ENCODE results near the gene XIRP1. TPM values are rescaled to one million over a fixed set of nuclear protein-coding genes. Genes with fewer than 3 reads are reported as not detected.

XIRP1 gene
- total RNA-seq, 1 experiment from 2014 or later = not detected

DNA sequence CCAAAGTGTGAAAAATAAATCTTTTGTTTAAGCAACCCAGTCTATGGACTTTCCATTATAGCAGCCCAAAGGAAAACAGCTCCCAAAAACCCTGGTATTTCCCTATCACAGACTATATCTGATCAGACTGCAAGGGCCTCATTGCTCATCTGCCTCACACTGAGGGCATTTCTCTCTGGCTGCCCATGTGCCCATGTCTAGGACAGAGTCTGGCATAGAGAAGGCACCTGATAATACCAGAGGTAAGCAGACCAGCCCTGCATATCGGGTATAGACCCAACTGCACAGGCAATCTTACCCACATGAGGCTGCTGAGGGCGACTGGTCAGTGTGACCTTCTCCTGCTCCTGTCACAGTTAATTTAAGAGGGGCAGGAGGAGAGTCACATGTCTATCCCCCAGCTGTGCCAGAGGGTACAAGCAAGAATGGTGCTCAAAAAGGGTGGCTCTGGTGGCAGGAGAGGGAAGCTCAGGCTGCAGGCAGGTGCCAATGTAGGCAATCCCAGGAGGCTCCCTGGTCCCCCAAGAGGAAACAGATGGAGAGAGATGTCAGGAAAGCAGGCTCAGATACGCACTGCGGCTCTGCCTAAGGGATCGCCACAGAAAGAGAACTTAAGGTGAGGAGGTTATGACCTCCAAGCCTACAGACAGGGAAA lies 42.1 kb downstream of the XIRP1 start:
- H3K27me3 ChIP-seq (ENCODE audit: control insufficient read depth, insufficient read depth, low read length) = peaks cover 2% of the 10 kb centered on the region; the same call in 1 of the 2 replicates
- DNase-seq = peak; percentile 33
- H3K4me3 ChIP-seq (ENCODE audit: insufficient read depth, low read depth, low read length) = no peak overlapping the region; the same call in 1 of the 2 replicates
- H3K36me3 ChIP-seq (replicated peaks; ENCODE audit: control insufficient read depth, insufficient read depth, low read length) = peaks cover 4% of the 10 kb centered on the region; the same call in 1 of the 2 replicates

DNA sequence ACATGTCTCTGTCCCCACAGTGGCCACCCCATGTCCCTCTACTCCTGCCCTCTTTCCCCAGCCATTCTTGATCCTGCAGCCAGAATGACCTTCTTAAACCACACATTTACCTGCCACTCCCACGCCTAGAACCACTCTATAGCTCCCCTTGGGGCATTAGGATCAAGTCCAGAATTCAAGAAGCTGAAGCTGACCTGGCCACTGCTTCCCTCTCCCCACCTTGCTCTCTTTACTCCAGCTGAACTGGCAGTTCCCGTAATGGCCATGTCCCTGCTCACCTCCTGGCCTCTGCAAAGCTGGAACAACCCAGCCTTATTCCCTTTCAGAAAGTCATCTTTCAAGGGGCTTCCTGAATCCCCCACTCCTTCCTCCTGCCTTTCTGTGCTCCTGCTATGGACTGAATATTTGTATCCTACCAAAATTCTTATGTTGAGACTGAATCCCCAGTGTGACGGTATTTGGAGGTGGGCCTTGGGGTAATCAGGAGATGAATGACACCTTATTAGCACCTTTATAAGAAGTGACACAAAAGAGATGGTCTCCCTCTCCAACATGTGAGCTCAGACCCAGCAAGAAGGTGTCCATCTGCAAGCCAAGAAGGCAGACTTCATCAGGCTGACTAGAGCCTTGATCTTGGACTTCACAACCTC lies 42.8 kb downstream of the XIRP1 start:
- DNase-seq = no peak
- Histone ChIP-seq H3K4me3 (ENCODE audit: insufficient read depth, low read depth, low read length) (no peak overlapping the region), H3K27me3 (ENCODE audit: control insufficient read depth, insufficient read depth, low read length) (peaks cover 2% of the 10 kb centered on the region; the same call in 1 of the 2 replicates), H3K36me3 (replicated peaks; ENCODE audit: control insufficient read depth, insufficient read depth, low read length) (peaks cover 8% of the 10 kb centered on the region; the same call in 1 of the 2 replicates)

DNA sequence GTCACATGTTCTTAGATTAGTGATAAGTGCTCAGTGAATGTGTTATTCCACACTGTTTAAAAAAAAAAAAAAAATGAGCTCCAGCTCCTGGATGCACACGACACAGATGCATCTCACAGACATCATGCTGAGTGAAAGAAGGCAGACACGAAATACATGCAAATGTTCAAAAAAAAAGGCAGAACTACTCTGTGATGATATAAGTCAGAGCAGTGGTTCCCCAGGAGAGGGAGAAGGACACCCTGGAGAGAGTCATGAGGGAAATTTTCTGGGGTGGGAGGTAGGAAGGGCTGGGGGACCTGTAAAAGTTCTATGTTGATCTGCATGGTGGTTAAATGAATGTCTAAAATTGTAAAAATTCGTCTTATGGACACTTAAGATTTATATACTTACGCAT lies 43.3 kb downstream of the XIRP1 start:
- no peak for DNase-seq
- H3K4me3 ChIP-seq (ENCODE audit: insufficient read depth, low read depth, low read length) = no peak overlapping the region
- peaks cover 8% of the 10 kb centered on the region for H3K36me3 ChIP-seq (replicated peaks; ENCODE audit: control insufficient read depth, insufficient read depth, low read length)
- peaks cover 2% of the 10 kb centered on the region; the same call in 1 of the 2 replicates for H3K27me3 ChIP-seq (ENCODE audit: control insufficient read depth, insufficient read depth, low read length)

DNA sequence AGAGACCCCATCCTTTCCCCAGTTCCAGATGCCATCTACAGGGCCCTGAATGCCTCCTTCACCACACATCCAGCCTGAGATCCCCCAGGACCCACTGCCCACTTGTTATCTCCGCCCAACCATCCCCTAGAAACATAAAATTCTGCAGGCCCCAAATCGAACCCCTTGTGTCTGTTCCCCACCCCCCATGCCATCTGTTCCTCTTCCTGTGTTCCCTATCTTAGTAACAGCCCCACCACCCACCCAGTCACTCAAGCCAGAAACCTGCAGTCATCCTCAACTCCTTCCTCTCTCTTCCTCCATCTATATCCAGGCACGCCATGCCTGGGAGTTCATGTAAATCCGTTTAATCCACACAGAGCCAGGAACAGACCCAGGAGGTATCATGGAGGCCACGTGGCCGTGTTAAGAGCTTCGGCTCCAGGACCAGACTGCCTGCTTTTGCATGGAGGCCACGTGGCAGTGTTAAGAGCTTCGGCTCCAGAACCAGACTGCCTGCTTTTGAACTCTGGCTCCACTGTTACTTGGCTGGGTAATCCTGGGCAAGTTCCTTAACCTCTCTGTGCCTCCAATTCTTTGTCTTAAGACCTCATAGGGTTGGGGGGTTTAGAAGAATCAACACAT lies 43.8 kb downstream of the XIRP1 start:
- DNase-seq = no peak
- H3K4me3 ChIP-seq (ENCODE audit: insufficient read depth, low read depth, low read length) = no peak overlapping the region
- H3K27me3 ChIP-seq (ENCODE audit: control insufficient read depth, insufficient read depth, low read length) = peaks cover 2% of the 10 kb centered on the region; the same call in 1 of the 2 replicates
- H3K36me3 ChIP-seq (replicated peaks; ENCODE audit: control insufficient read depth, insufficient read depth, low read length) = peaks cover 13% of the 10 kb centered on the region

DNA sequence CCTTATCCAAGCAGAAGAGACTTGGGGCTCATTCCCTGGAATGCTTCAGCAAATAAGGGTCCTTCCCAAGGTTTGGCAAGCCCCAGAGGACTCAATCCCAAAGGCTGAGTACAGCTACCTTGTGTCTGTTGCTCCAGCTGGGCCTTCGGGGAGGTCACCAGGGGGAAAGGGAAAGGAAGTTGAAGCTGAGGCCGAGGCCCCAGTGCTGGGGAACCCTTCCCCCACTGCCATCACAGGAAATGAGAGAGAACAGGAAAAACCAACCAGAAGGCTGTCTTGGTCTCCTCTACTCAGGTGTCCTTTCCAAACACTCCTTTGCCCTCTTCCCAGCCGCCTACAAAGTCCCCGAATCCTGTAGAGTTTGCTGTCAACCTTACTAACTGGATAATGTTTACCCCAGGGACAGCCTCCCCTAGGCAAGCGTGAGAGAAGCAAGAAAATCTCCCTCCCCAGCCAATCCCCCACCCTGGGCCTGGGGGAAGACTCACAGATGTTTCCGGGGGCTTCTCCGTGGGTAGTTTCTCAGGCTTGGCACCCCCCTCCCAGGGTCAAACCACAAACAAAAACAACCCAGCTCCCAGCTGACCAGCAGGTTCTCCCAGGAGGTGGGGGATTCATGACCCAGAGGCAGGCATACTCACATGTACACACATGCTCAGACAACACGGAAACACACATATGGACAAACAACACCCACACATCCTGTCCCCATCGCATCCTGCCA lies 44.5 kb downstream of the XIRP1 start:
- peaks cover 2% of the 10 kb centered on the region; the same call in 1 of the 2 replicates for H3K27me3 ChIP-seq (ENCODE audit: control insufficient read depth, insufficient read depth, low read length)
- peak; percentile 53 for DNase-seq
- no peak overlapping the region for H3K4me3 ChIP-seq (ENCODE audit: insufficient read depth, low read depth, low read length)
- peaks cover 18% of the 10 kb centered on the region for H3K36me3 ChIP-seq (replicated peaks; ENCODE audit: control insufficient read depth, insufficient read depth, low read length)

DNA sequence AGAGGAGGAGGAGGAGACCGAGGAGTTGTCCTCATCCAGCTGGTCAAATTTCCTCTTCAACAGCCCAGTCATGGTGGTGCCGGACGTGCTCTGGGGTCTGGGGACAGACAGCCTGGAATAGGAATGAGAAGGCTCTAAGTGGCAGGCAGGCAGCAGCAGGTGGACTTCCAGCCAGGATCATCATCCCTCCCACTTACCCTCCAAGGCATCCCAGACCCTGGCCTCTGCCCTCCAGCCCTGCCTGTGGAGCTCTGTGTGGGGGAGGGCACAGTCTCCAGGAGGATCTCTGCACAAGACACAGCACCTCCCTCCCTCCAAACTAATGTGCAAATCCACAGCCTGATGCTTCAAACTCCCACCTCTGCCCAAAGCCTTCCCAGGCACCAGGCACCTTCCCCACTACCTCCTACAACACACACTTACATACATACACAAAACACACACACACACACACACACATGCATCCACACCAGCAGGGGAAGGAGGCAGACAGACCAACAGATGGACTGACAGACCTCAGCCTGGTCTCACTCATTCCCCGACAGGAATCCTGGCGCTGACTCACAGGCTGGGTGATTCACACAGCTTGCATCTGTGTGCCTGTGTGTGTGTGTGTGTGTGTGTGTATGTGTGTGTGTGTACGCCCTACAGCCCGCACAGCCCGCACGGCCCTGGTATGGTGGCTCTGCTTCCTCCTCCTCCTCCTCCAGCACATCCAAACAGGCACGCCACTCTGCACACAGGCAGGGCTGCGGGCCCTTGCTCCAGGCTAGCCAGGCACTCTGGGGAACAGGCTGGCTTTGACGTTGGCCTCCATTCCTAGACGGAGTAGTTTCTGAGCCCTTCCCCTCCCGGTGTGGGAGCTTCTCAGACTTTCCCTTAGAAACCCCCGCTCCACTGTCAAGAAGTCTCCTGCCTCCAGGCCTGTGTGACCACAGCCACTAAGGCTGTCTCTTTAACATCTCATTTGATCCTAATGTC lies 45.5 kb downstream of the XIRP1 start:
- DNase-seq = peak; percentile 41

DNA sequence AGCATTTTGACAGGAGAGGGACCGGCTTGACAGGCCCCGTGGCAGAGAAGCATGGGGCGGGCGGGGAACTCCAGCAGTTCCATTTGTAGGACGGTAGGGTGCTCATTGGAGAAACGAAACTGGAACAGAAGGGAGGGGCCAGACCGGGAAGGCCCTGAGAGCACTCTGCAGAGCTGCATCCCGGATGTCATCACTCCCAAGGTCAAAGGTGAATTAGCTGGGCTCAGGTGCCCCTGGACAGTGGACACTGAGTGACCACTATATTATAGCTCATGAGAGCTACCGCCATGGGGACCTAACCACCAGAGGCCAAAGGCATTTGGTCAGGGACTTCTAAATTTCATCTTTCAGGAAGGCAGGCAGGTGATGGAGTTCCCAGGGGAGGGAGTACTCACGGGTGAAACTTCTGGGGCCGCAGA lies 46.3 kb downstream of the XIRP1 start:
- DNase-seq = peak; percentile 54
- peaks cover 18% of the 10 kb centered on the region for H3K36me3 ChIP-seq (replicated peaks; ENCODE audit: control insufficient read depth, insufficient read depth, low read length)
- no peak overlapping the region for H3K4me3 ChIP-seq (ENCODE audit: insufficient read depth, low read depth, low read length)
- no peaks in the 10 kb centered on the region for H3K27me3 ChIP-seq (ENCODE audit: control insufficient read depth, insufficient read depth, low read length)

More for the DNA sequence above, 45.5 kb downstream of the XIRP1 start:
- H3K27me3 ChIP-seq (ENCODE audit: control insufficient read depth, insufficient read depth, low read length) = no peaks in the 10 kb centered on the region
- H3K36me3 ChIP-seq (replicated peaks; ENCODE audit: control insufficient read depth, insufficient read depth, low read length) = peaks cover 18% of the 10 kb centered on the region
- H3K4me3 ChIP-seq (ENCODE audit: insufficient read depth, low read depth, low read length) = no peak overlapping the region

DNA sequence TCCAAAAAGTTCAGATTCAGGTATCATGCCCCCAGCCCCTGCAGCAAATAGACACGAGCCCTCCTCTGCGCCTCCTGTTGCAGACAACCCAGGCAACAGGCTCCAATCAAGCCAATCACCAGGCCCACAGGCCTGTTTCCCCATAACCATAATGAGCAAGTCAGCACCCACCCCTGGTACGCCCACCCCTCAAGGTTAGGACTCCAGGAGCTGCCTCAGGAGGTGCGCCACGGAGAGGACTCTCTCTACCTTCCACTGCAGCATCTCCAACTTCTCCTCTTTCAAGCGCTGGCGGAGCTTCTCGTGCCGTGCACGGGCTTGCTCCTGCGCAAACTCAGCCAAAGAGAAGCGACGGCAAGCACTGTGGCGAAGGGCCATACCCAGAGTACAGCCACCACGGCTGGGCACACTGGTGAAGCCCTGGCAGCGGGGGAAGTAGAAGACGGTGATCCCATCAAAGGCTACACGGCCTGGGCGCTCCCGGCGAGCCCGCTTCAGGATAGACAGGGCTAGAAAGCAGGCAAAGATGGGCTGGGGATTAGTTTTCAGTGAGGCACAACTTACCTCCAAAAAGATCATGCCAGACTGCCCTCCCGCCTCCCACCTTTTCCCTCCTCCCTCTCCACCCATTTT lies 47.5 kb downstream of the XIRP1 start:
- peaks cover 21% of the 10 kb centered on the region for H3K36me3 ChIP-seq (replicated peaks; ENCODE audit: control insufficient read depth, insufficient read depth, low read length)
- no peak overlapping the region for H3K4me3 ChIP-seq (ENCODE audit: insufficient read depth, low read depth, low read length)
- H3K27me3 ChIP-seq (ENCODE audit: control insufficient read depth, insufficient read depth, low read length) = no peaks in the 10 kb centered on the region
- DNase-seq = no peak

DNA sequence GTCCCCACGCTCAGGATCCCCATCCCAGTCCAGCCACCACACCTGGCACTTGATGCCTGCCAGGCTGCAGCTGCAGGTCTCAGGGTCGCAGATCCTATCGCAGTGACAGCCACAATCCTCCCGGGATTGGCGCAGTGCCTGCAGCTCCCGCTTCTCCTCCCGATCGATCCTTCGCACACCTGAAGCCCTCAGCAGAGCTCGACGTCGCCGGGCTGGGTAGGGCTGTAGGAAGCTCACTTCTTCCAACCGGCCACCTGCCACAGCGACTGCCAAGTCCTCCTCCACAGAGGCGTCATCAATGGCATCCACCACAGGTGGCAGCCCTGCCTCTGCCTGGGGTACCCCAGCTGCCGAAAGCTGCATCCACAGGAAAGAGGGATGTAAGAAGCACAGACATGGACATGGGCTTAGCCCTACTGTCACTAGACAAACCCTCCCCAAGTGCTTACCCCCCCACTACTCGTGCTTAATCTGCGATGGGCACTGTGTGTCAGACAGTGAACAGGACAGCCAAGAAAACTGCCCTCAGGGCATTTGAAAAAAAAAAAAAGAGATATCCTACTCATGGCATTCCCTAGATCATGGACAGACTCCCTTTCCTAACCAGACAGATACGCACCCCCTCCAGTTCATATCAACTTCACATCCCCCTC lies 48.2 kb downstream of the XIRP1 start:
- DNase-seq = peak; percentile 34
- no peak overlapping the region for H3K4me3 ChIP-seq (ENCODE audit: insufficient read depth, low read depth, low read length)
- H3K27me3 ChIP-seq (ENCODE audit: control insufficient read depth, insufficient read depth, low read length) = no peaks in the 10 kb centered on the region
- H3K36me3 ChIP-seq (replicated peaks; ENCODE audit: control insufficient read depth, insufficient read depth, low read length) = peaks cover 21% of the 10 kb centered on the region

DNA sequence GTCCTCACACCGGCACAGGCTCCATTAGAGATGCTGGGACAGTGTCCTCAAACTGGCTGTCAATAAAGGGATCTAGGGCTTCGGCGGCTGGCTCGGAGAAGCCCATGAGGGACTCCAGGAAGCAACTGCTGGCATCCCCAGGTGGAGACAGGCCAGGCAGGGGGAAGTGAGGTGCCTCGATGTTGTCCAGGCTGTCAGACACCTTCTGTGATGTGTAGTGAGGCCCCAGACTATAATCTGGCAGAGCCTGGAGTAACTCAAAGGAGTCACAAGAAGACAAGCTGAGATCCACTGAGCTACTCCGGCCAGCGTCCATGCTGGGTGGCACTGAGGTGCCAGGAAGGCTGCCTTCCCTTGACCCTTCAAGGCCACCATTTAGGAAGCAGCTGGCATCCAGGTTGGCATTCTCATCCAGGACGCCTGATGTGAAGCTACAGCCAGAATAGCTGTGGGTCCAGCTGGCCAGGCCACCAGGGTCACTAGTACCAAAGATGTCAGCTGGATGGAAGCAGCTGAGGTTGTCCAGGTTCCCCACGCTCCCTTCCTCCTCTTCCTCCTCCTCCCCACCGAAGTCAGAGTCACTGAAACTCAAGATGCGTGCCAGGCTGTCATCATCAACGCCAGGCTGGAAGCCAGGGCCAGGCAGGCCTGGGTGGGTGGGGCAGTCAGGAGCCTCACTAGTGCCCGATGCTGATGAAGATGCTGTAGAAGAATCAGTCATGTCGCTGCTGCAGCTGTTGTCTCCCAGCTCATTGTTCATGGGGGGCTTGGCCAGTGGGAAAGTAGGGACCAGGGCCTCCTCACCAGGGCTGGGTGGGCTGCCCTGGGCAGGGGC lies 49.1 kb downstream of the XIRP1 start:
- Histone ChIP-seq H3K27me3 (ENCODE audit: control insufficient read depth, insufficient read depth, low read length) (no peaks in the 10 kb centered on the region), H3K4me3 (ENCODE audit: insufficient read depth, low read depth, low read length) (no peak overlapping the region), H3K36me3 (replicated peaks; ENCODE audit: control insufficient read depth, insufficient read depth, low read length) (peaks cover 21% of the 10 kb centered on the region)
- DNase-seq = no peak

DNA sequence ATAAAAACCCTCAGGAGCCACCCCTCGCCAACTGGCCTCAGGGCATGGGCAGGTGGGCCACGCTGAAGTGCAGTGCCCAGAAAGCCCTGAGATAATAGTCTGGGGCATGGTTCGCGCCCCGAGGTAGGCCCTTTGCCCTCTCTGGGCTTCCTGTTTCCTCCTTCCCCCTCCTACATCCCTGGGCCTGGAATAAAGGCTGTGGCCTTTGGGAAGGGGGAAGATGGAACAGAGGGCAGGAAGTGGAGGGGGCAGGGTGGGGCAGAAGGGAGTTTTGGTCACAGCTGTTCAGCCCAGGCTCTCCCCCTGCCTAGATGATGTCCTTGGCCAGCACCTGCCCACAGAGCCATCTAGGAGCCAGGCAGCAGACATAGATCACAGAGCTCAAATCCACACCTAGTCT lies 50.3 kb downstream of the XIRP1 start:
- Histone ChIP-seq H3K36me3 (replicated peaks; ENCODE audit: control insufficient read depth, insufficient read depth, low read length) (peaks cover 21% of the 10 kb centered on the region), H3K4me3 (ENCODE audit: insufficient read depth, low read depth, low read length) (no peak overlapping the region), H3K27me3 (ENCODE audit: control insufficient read depth, insufficient read depth, low read length) (no peaks in the 10 kb centered on the region)
- DNase-seq = no peak

All from H7 (cell line).